NCI-H1092 treated with DMSO at 0.1 percent for 48 hours (cell line): ENCODE results near the gene ATP11A.

ENCODE experiments used
- DNase-seq: peaks from one replicate; lab custom pipeline; 2025; lab: John Stamatoyannopoulos, UW

ATP11A gene

DNA sequence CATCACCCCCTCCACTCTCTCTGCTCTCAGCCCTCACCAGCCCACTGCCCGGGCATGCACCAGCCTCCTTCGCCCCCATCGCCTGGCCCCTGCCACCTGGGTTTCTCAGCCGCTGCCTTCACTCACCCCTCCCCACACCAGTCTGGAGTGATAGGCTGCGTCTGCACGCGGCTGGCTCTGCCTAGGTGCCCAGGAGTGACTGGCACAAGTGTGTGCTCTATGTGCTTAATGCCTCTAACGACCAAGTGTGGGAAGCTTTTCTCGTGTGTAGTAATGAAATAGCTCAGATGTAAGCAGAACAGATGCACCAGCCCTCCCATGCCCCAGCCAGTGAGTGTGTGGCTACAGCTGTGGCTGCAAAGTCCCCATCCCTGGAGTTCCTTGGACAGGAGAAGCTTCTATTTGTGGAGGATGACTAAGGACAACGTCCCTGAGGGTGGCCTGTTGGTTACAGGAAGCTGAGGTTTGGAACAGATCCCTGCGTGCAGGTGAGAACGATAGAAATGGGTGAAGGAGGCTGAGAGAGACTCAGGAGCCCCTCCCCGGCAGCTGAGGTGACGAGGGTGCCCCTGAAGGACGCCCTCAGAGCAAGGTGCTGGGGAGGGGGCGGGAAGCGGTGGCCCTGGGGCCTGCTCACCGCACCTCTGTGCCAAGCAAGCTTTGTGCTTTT lies 35.6 kb downstream of the ATP11A start:
- DNase-seq: peak; percentile 87

GRCh38 chr13:112726016-112726767 lies 36.4 kb downstream of the ATP11A start:
- peak; percentile 79 for DNase-seq

- DNase-seq: peak; percentile 39
Observed at GRCh38 chr13:112727581-112727980, 37.7 kb downstream of the ATP11A start.

DNA sequence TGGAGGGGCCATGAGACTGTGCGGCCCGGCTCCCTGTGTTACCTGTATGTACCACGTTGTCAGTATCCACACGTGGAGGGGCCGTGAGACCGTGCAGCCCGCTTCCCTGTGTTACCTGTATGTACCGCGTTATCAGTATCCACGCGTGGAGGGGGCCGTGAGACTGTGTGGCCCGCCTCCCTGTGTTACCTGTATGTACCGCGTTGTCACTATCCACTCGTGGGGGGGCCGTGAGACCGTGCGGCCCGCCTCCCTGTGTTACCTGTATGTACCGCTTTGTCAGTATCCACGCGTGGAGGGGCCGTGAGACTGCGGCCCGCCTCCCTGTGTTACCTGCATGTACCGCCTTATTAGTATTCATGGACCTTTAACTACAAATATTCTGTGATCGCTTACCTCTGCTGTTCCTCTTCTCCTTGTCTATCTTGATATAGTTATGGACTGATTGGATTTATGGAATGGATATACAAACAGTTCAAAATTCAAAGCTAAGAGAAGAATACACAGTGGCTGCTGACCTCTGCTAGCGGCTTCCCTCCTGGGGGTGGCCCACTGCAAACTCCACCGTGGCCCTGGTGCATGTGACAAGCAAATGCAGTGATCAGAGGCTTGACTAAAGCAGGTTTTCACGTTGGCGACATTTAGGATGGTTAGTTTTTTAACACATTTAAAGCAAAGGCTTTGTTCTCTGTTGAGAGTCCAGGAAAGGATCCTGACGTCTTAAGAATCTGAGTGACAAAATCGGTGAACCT lies 38.7 kb downstream of the ATP11A start:
- no peak for DNase-seq

- DNase-seq: no peak
Observed at GRCh38 chr13:112729408-112729807, 39.6 kb downstream of the ATP11A start.

DNA sequence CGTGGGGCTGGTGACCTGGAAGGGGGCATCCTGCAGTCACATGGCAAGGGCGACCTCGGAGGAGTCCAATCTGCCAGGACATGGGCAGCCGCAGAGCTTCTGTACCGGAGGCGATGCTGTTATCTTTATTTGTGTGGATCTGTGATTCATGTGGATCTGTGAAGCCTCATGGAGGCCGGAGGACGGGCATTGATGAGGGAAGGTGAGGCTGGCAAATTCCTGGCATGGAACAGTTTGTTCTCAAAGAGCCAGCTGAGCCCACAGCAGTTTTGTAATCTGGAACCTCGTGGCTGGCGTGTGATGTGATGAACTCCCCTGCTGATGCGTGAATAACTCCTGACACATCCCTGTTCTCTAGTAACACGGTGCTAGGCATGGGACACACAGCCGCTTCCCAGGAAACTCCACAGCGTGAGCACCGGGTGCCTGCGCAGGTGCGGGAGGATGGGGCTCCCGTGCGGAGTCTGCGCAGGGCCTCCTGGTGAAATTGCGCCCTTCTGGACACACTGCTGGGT lies 40.4 kb downstream of the ATP11A start:
- DNase-seq: no peak

DNA sequence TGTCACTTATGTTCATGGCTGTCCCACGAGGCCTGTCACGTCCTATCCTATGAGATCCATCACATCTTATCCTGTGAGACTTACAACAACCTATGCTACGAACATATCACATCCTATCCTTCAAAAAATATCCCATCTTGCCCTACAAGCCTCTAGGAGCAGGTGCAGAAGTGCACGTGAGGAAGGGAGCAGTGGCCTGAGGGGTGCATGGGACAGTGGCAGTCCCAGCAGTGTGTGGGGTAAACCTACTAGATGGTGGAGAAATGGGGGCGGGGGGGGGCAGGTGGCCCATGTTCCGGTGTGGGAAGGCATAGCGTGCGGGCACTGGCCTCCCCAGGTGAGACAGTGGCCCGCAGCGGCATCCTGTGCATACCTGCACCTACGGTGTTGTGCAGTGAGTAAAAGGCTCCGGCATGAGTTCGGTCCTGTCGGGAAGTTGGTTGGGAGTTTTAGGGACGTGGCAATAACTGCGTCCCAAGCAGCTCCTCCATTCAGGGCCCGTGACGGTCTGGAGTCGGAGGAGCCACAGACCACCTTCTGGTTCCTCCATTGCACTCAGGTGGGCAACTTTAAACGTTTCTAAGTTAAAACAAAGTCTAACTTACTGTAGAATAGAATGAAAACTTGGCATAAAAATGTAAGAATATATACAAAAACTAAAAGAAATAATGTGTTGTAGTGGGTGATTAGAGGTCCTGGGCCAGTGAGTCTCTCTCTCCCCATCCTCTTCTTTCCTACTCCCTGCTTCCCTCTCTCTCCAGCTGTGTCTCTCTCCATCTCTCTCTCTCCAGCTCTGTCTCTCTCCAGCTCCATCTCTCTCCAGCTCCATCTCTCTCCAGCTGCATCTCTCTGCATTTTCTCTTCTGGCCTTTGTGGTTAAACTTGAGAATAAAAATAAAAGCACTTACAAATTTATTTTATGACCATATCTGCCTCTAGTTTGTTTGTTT lies 42.1 kb downstream of the ATP11A start:
- no peak for DNase-seq

- DNase-seq: no peak
Observed at GRCh38 chr13:112732679-112733078, 42.8 kb downstream of the ATP11A start.

- peak; percentile 39 for DNase-seq
Observed at GRCh38 chr13:112733112-112733511, 43.3 kb downstream of the ATP11A start.

- peak; percentile 80 for DNase-seq
Observed at GRCh38 chr13:112733661-112734379, 44.0 kb downstream of the ATP11A start.

DNA sequence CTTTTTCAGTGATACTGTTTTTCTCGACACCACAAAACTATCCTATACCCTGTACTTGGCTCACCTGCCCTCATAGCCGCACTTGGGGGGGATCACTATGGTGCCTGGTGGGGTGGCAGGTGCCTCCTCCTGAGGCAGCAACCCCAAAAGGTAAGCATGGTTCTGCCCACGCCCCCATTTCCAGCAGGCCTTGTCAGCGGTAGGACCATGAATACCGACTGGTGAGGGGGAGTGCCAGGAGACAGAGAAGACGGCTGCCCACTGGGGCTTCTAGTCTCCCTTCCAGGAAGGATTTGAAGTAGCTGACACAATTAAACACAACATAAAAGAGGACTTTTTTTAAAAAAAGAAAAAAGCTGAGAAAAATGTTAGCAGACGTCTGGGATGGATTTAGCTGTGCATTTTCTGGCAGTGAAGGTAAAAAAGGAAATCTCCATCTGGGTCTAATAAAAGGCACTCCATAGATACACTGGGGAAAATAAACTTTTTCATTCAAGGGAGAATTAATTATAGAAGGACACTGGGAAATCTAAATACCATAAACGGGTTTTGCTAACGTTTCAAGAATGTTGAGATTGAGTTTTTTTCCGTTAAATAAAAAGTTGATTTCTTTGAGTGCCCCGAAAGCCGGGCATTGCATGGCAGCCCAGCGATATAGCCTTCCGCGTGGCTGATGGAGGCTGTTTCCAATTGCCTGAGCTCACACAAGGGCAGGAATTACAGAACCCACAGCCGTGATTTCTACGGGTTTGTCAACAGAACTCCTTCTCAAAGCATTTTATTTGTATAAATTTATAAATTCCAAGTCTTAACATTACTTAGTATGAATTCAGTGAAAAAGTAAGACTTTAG lies 45.1 kb downstream of the ATP11A start:
- no peak for DNase-seq

- no peak for DNase-seq
Observed at GRCh38 chr13:112735791-112736190, 46.0 kb downstream of the ATP11A start.

DNA sequence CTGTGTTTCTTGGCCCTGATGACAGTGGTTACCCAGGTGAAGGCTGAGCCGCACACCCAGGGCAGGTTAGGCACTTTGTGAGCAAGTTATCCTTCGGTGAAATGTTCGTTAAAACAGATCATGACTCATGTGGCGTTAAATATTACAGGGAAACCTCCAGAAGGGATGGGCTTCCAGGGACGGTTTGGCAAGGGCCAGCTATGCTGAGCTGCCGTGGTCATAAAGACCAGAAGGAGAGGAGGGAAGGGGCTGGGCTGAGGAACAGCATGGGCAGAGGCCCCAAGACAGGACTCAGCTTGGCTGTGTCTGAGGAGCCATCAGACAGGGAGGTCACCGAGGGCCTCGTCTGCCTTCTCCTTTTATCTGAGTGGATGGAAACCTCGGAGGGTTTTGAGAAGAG lies 47.5 kb downstream of the ATP11A start:
- no peak for DNase-seq

DNA sequence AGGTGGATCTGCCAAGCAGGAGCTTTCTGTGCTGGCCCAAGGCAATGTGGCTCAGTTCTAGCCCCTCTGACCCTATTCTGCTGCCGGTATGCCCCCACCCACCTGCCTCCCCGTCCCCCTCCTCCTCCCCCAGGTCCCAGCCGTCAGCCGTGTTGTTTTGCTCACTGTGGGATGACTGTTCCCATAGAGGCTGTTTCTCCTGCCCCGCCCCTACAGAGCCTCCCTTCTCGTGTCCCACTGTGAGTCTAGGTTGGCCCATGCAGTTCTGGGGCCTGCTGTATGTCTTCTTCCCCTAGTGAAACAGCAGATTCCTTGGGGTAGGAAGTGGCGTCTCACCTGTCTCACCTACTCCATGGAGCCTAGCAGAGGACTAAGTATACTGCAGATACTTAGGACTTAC lies 48.8 kb downstream of the ATP11A start:
- DNase-seq: no peak

DNA sequence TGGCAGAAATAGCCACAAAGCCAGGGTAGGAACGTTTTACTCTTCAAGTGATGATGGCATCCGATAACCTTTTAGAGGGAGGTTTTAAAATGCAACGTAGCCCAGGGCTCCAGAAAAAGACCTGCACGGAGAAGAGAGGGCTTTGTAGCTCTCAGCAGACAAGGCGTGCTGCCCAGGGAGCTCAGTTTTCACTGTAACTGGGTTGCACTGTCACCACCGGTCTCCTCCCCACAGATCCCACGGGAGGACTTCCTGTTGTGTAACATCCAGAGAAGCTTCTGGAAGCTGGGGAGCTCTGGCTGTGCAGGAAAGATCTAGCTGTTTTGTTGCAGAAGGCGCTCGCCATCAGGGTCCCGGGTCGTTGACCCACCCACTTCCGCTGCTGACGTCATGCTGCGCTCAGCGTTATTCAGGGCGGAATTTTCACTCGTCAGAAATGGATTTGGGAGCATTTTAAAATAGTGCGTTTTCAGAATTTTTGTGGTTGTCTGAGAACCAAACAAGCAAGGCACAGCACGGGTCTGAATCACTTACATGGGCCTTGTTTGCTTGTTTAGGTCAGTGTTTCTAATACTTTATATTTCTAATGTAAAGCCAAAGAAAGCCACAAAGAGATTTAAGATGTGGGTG lies 50.8 kb downstream of the ATP11A start:
- DNase-seq: no peak

DNA sequence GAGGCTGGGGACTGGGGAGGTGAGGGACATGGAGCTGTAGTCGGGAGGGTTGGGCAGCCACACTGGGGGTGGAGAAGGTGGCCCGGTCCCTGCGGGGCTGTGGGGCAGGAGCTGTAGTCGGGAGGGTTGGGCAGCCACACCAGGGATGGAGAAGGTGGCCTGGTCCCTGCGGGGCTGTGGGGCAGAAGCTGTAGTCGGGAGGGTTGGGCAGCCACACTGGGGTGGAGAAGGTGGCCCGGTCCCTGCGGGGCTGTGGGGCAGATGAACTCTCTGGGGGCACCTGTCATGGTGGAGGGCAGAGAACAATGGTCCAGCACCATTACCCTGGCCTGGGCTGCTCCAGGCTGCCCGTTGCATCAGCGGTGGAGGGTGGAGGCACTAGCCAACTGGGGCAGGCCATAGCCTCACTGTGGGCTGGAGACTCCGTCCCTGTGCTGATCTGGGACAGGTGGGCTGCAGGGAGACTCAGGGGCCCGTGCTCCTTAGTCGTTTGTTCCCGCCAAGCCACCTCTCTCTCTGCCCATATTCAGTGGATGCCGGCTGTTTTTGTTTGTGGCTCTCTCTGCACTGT lies 51.4 kb downstream of the ATP11A start:
- DNase-seq: no peak

DNA sequence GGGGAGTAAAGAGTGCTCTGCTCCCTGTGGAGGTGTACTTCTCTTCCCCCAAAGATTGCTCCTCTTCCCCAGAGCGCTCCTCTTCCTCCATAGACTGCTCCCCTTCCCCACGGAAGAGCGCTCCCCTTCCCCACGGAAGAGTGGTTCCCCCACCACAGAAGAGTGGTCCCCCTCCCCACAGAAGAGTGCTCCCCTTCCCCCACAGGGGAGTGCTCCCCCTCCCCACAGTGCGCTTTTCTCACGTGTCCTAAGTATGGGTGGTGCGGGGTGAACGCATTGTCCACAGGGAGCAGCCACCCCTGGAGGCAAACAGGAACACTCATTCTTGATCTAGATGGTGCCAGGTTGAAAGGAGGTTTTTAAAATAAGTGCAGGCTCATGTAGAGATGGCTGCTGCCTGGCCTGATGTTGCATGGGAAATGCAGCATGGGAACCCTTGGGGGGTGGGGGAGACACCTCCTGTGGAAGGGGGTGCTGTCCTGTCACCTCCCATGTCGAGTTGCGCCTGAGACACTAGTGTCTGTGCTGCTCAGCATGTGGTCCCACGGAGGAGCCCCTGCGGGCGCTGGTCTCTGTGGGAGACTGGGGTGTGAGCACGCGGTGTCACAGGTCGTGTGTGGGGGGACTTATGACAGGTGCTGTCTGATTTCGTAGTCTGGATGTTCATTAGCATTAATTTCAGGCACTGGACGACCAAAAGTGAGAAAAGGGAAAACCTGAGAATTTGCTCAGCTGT lies 52.2 kb downstream of the ATP11A start:
- DNase-seq: no peak

GRCh38 chr13:112742583-112742982 lies 52.7 kb downstream of the ATP11A start:
- no peak for DNase-seq
